B cell (primary cell): ENCODE data around the gene DIP2A. TPM values are rescaled to one million over a fixed set of nuclear protein-coding genes. Genes with fewer than 3 reads are reported as not detected.

Source experiments
- ATAC-seq: fragments of 200-7000 bp; cut with Tn5 transposase; one replicate; pipeline ENCODE4 v1.10.0; 2021; ENCODE audit warnings: low read depth, mild to moderate bottlenecking, moderate number of reproducible peaks, moderate library complexity
- CTCF ChIA-PET: fragments of 350-600 bp; sonication (Branson Sonifier 250); formaldehyde crosslinking; loops from one replicate; lab custom pipeline; 2021; ENCODE audit warnings: antibody characterized with exemption, inconsistent platforms; lab: Charles Lee
- POLR2A ChIA-PET: fragments of 350-600 bp; sonication (Branson Sonifier 250); formaldehyde crosslinking; loops from one replicate; lab custom pipeline; 2021; ENCODE audit warnings: antibody characterized with exemption; lab: Charles Lee
- DNase-seq: peaks from one replicate; pipeline ENCODE4 v3.0.0; 2013
- H2AFZ ChIP-seq: 2 replicates; pipeline ENCODE4 v1.6.1; 2012; ENCODE audit warnings: mild to moderate bottlenecking, low read depth, low read length; ENCODE audit not compliant: insufficient read depth, poor library complexity, severe bottlenecking
- H3K27ac ChIP-seq, 2 donors: 1 replicate in 1 of 2; 2 replicates in 1 of 2; pipeline ENCODE4 v1.5.1; 2012 to 2013; ENCODE audit warnings: low read length in 2 of 2, mild to moderate bottlenecking in 2 of 2, moderate library complexity in 1 of 2
- H3K27me3 ChIP-seq, 4 experiments: fragments of 200-600 bp in 1 of 4; sonication (generic) in 1 of 4; replicated peaks in 1 of 4; 1 replicate in 2 of 4; 2 replicates in 2 of 4; pipeline versions ENCODE4 v1.6.1 to v1.7.0; 2013 to 2016; ENCODE audit warnings: low read length in 3 of 4, mild to moderate bottlenecking in 2 of 4, mixed read lengths in 1 of 4, moderate library complexity in 1 of 4; ENCODE audit not compliant: insufficient read depth in 4 of 4, control insufficient read depth in 3 of 4; ENCODE audit errors: control extremely low read depth in 1 of 4
- H3K36me3 ChIP-seq, 2 experiments: replicated peaks in 1 of 2; 1 replicate in 1 of 2; 2 replicates in 1 of 2; pipeline versions ENCODE4 v1.6.1 to v1.7.1; 2013; ENCODE audit warnings: low read length in 1 of 2; ENCODE audit not compliant: insufficient read depth in 2 of 2, control insufficient read depth in 1 of 2; ENCODE audit errors: control extremely low read depth in 1 of 2, extremely low read depth in 1 of 2
- H3K4me1 ChIP-seq, 2 donors: fragments of 200-600 bp in 1 of 2; sonication (generic) in 1 of 2; 1 replicate in 1 of 2; 2 replicates in 1 of 2; pipeline versions ENCODE4 v1.5.1 to v1.6.1; 2013 to 2017; ENCODE audit warnings: low read length in 2 of 2; ENCODE audit not compliant: control insufficient read depth in 2 of 2, insufficient read depth in 2 of 2
- H3K4me2 ChIP-seq: replicated peaks from 2 replicates; pipeline ENCODE3; 2012; ENCODE audit warnings: mild to moderate bottlenecking, low read depth, low read length; ENCODE audit not compliant: poor library complexity, severe bottlenecking
- H3K4me3 ChIP-seq, 5 experiments: fragments of 200-600 bp in 1 of 5; sonication (generic) in 1 of 5; 1 replicate in 3 of 5; 2 replicates in 2 of 5; pipeline versions ENCODE4 v1.5.1 to v1.7.0; 2011 to 2016; ENCODE audit warnings: low read length in 4 of 5, mild to moderate bottlenecking in 4 of 5, low read depth in 2 of 5, control low read depth in 1 of 5, moderate library complexity in 1 of 5; ENCODE audit not compliant: insufficient read depth in 1 of 5; ENCODE audit errors: control extremely low read depth in 1 of 5, extremely low read depth in 1 of 5
- H3K79me2 ChIP-seq: fragments of 200-600 bp; sonication (generic); one replicate; pipeline ENCODE4 v1.6.0; 2016; ENCODE audit warnings: low read length; ENCODE audit not compliant: control insufficient read depth, insufficient read depth
- H3K9ac ChIP-seq: fragments of 200-600 bp; sonication (generic); 2 replicates; pipeline ENCODE4 v1.6.1; 2017; ENCODE audit warnings: mild to moderate bottlenecking, low read length, moderate library complexity
- H3K9me3 ChIP-seq, 3 donors: one replicate each; pipeline versions ENCODE4 v1.6.1 to v1.7.1; 2013; ENCODE audit warnings: low read length in 2 of 3; ENCODE audit not compliant: control insufficient read depth in 2 of 3, insufficient read depth in 1 of 3; ENCODE audit errors: control extremely low read depth in 1 of 3
- H4K20me1 ChIP-seq: 2 replicates; pipeline ENCODE4 v1.6.0; 2012; ENCODE audit warnings: mild to moderate bottlenecking, low read length; ENCODE audit not compliant: insufficient read depth, control insufficient read depth, poor library complexity, severe bottlenecking
- H3K27ac Mint-ChIP-seq: one replicate; pipeline ENCODE4 v1.8.0; 2021; ENCODE audit warnings: mixed read lengths
- H3K27me3 Mint-ChIP-seq: one replicate; pipeline ENCODE4 v1.8.0; 2021; ENCODE audit warnings: mixed read lengths
- H3K4me1 Mint-ChIP-seq: one replicate; pipeline ENCODE4 v1.8.0; 2021; ENCODE audit warnings: mixed read lengths
- H3K4me3 Mint-ChIP-seq: one replicate; pipeline ENCODE4 v1.8.0; 2021; ENCODE audit warnings: mixed read lengths
- H3K9me3 Mint-ChIP-seq: one replicate; pipeline ENCODE4 v1.8.0; 2022; ENCODE audit warnings: mixed read lengths; ENCODE audit not compliant: insufficient read depth
- CTCF ChIP-seq: fragments of 200-600 bp; IDR thresholded peaks from one replicate; pipeline ENCODE4 v1.8.0; 2022; ENCODE audit warnings: antibody characterized with exemption, mild to moderate bottlenecking
- EZH2 ChIP-seq: IDR thresholded peaks from 2 replicates; pipeline ENCODE4 v1.6.1; 2012; ENCODE audit warnings: borderline replicate concordance, low read depth, mild to moderate bottlenecking, moderate library complexity, low read length; ENCODE audit not compliant: insufficient read depth, poor library complexity, severe bottlenecking
- WGBS: methylation state at CpG from one replicate; pipeline ENCODE4 v1.1.5; 2013; ENCODE audit warnings: missing lambda C conversion rate; ENCODE audit not compliant: insufficient coverage; 5-methylcytosine and 5-hydroxymethylcytosine counted together
- intact Hi-C: fragments of 100-400 bp; cut with micrococcal nuclease; formaldehyde crosslinking; loops from one replicate; pipeline ENCODE4 v1.10.0; 2022
- polyA plus RNA-seq: library from polyadenylated mRNA; depleted of rRNA; stranded (reverse); fragments of >200 nt; gene quantifications from 2 replicates; pipeline ENCODE4 v1.2.3, GENCODE V29; 2012
- total RNA-seq, 2 donors: library from RNA; stranded (reverse); fragments of 120-200 nt in 1 of 2; gene quantifications; 1 replicate in 1 of 2; 2 replicates in 1 of 2; pipeline versions ENCODE4 v1.2.3 to v1.2.4, GENCODE V29; 2013 to 2022

DIP2A gene
- total and polyA plus RNA-seq, 2 donors (not counting 1 experiment from before 2014, with no cell fraction given), result 40.4 to 59.0 TPM

GRCh38 chr21:46423546-46424038 lies 35.1 kb upstream of the DIP2A start:
- Histone ChIP-seq H3K36me3 (peaks cover 0 to 37% of the 10 kb centered on the region in 2 experiments), H2AFZ (no peak overlapping the region), H3K4me3 (no peak overlapping the region), H3K79me2 (no peaks in the 10 kb centered on the region), H3K4me1 (no peaks in the 10 kb centered on the region), H3K4me2 (no peak overlapping the region), H3K9ac (no peak overlapping the region), H3K27me3 (no peaks in the 10 kb centered on the region), H4K20me1 (no peaks in the 10 kb centered on the region), H3K9me3 (no peaks in the 10 kb centered on the region), H3K27ac (no peak overlapping the region)
- ChIA-PET CTCF (no interaction called here), POLR2A (no interaction called here)
- no peaks in the 10 kb centered on the region for H3K27me3 Mint-ChIP-seq
- no peaks in the 10 kb centered on the region for H3K9me3 Mint-ChIP-seq
- WGBS, result no CpG with 5 or more reads among the region's 1 CpG
- H3K4me1 Mint-ChIP-seq, result peaks cover 2% of the 10 kb centered on the region
- H3K4me3 Mint-ChIP-seq, result no peak overlapping the region
- TF ChIP-seq CTCF (no peak), EZH2 (no peak)
- DNase-seq (no peak), ATAC-seq (no peak)
- H3K27ac Mint-ChIP-seq, result no peak overlapping the region
- intact Hi-C loops, result no loop called here

- Histone ChIP-seq H2AFZ (no peak overlapping the region), H3K27me3 (no peaks in the 10 kb centered on the region), H3K4me1 (no peaks in the 10 kb centered on the region), H3K9ac (no peak overlapping the region), H3K4me3 (no peak overlapping the region), H3K36me3 (peaks cover 0 to 36% of the 10 kb centered on the region in 2 experiments), H3K27ac (no peak overlapping the region), H4K20me1 (no peaks in the 10 kb centered on the region), H3K4me2 (no peak overlapping the region), H3K9me3 (no peaks in the 10 kb centered on the region), H3K79me2 (no peaks in the 10 kb centered on the region)
- Mint-ChIP-seq H3K4me1 (peaks cover 2% of the 10 kb centered on the region), H3K27me3 (no peaks in the 10 kb centered on the region), H3K9me3 (no peaks in the 10 kb centered on the region), H3K4me3 (no peak overlapping the region), H3K27ac (no peak overlapping the region)
- POLR2A ChIA-PET, result no interaction called here
- CTCF ChIA-PET, result no interaction called here
- DNase-seq (no peak), ATAC-seq (no peak)
- TF ChIP-seq EZH2 (no peak), CTCF (no peak)
- intact Hi-C loops, result no loop called here
- 98% methylated on average over 11 of the region's 17 CpGs for WGBS
Measured at GRCh38 chr21:46424039-46424591, 34.6 kb upstream of the DIP2A start.
